Gastrocnemius medialis (tissue), 4 donors: Measurements from ENCODE around the gene CARMIL1. TPM values are rescaled to one million over a fixed set of nuclear protein-coding genes. Genes with fewer than 3 reads are reported as not detected.

ENCODE experiments used
- ATAC-seq, 2 donors: fragments of 150-250 bp; one replicate each; pipeline ENCODE4 v1.9.1; 2016
- DNase-seq, 2 donors: peaks; one replicate each; pipeline ENCODE4 v3.0.0-alpha.2; 2019
- H3K27ac ChIP-seq, 4 donors: fragments of 200-600 bp; sonication (generic); 1 replicate in 1 of 4; 2 replicates in 3 of 4; pipeline ENCODE4 v1.5.1; 2016 to 2018; ENCODE audit warnings: mild to moderate bottlenecking in 2 of 4, moderate library complexity in 1 of 4
- H3K27me3 ChIP-seq, 3 donors: fragments of 200-600 bp; sonication (generic) in 2 of 3; 1 replicate in 1 of 3; 2 replicates in 2 of 3; pipeline versions ENCODE4 v1.5.1 to v1.6.0; 2016 to 2019; ENCODE audit warnings: mild to moderate bottlenecking in 1 of 3, moderate library complexity in 1 of 3
- H3K36me3 ChIP-seq, 2 donors: fragments of 200-600 bp; sonication (generic) in 1 of 2; one replicate each; pipeline ENCODE4 v1.5.1; 2017 to 2018
- H3K4me1 ChIP-seq, 2 donors: fragments of 200-600 bp; sonication (generic) in 1 of 2; one replicate each; pipeline ENCODE4 v1.5.1; 2016 to 2017; ENCODE audit warnings: mild to moderate bottlenecking in 2 of 2
- H3K4me3 ChIP-seq, 4 donors: fragments of 200-600 bp; sonication (generic) in 3 of 4; 1 replicate in 1 of 4; 2 replicates in 3 of 4; pipeline ENCODE4 v1.5.1; 2016 to 2019; ENCODE audit warnings: mild to moderate bottlenecking in 2 of 4
- H3K9me3 ChIP-seq, 3 donors: fragments of 200-600 bp; sonication (generic) in 2 of 3; 1 replicate in 1 of 3; 2 replicates in 2 of 3; pipeline ENCODE4 v1.5.1; 2016 to 2019
- CTCF ChIP-seq, 5 experiments: fragments of 450-650 bp in 3 of 5; fragments of 200-600 bp in 2 of 5; sonication (generic) in 2 of 5; IDR thresholded peaks in 4 of 5; conservative IDR thresholded peaks in 1 of 5; 1 replicate in 4 of 5; 2 replicates in 1 of 5; pipeline ENCODE4 v1.5.1; 2016 to 2019; ENCODE audit warnings: antibody characterized with exemption in 5 of 5, mild to moderate bottlenecking in 3 of 5, moderate library complexity in 3 of 5
- POLR2A ChIP-seq, 2 donors: fragments of 450-650 bp; IDR thresholded peaks; one replicate each; pipeline ENCODE4 v1.6.1; 2017; ENCODE audit warnings: antibody characterized with exemption in 2 of 2, mild to moderate bottlenecking in 2 of 2, moderate library complexity in 2 of 2
- in situ Hi-C, 4 donors: fragments of 200-750 bp; cut with MboI; loops; one replicate each; pipeline versions ENCODE4 v1.15.0 to v1.8.0; 2017; ENCODE audit warnings: low sequenced_read_pairs in 4 of 4
- intact Hi-C: fragments of 100-400 bp; cut with DNase I; formaldehyde crosslinking; loops from one replicate; pipeline ENCODE4 v1.15.1; 2023; ENCODE audit warnings: low total_unique reads
- total RNA-seq, 4 donors: library from RNA; depleted of rRNA; stranded (reverse); fragments of >200 nt; gene quantifications; one replicate each; pipeline versions ENCODE4 v1.1.0 to v1.2.3, GENCODE V29; 2016

CARMIL1 gene
- total RNA-seq, 4 donors from 2014 or later: 0.87 to 2.1 (median 1.7) TPM

- DNase-seq (no peak), ATAC-seq (no peak)
- TF ChIP-seq CTCF (IDR thresholded peaks at IDR 0.05 in 4 of 5, conservative IDR thresholded peaks at IDR 0.05 in 1 of 5): no peak
- TF ChIP-seq POLR2A (IDR thresholded peaks at IDR 0.05): no peak
- H3K4me1 ChIP-seq: no peaks in the 10 kb centered on the region
- no peaks in the 10 kb centered on the region for H3K9me3 ChIP-seq
- H3K4me3 ChIP-seq: no peak overlapping the region
- H3K27me3 ChIP-seq: no peaks in the 10 kb centered on the region
- H3K36me3 ChIP-seq: no peaks in the 10 kb centered on the region
- no peak overlapping the region for H3K27ac ChIP-seq
- in situ Hi-C loops (no loop called here), intact Hi-C loops (no loop called here)
Observed at GRCh38 chr6:25336996-25337395, 57.8 kb downstream of the CARMIL1 start.

- H3K4me1 ChIP-seq: no peaks in the 10 kb centered on the region
- no peak overlapping the region for H3K4me3 ChIP-seq
- no peak overlapping the region for H3K27ac ChIP-seq
- TF ChIP-seq CTCF (IDR thresholded peaks at IDR 0.05 in 4 of 5, conservative IDR thresholded peaks at IDR 0.05 in 1 of 5) (no peak), POLR2A (IDR thresholded peaks at IDR 0.05) (no peak)
- in situ Hi-C loops (no loop called here), intact Hi-C loops (no loop called here)
- H3K27me3 ChIP-seq: no peaks in the 10 kb centered on the region
- H3K9me3 ChIP-seq: no peaks in the 10 kb centered on the region
- H3K36me3 ChIP-seq: no peaks in the 10 kb centered on the region
- ATAC-seq (no peak), DNase-seq (no peak)
Observed at GRCh38 chr6:25337431-25337830, 58.3 kb downstream of the CARMIL1 start.

- no peaks in the 10 kb centered on the region for H3K27me3 ChIP-seq
- no peak for ATAC-seq
- no peak overlapping the region for H3K27ac ChIP-seq
- H3K4me1 ChIP-seq: no peaks in the 10 kb centered on the region
- no peaks in the 10 kb centered on the region for H3K36me3 ChIP-seq
- intact Hi-C loops (no loop called here), in situ Hi-C loops (no loop called here)
- no peaks in the 10 kb centered on the region for H3K9me3 ChIP-seq
- DNase-seq: no peak
- no peak overlapping the region for H3K4me3 ChIP-seq
- TF ChIP-seq CTCF (IDR thresholded peaks at IDR 0.05 in 4 of 5, conservative IDR thresholded peaks at IDR 0.05 in 1 of 5) (no peak), POLR2A (IDR thresholded peaks at IDR 0.05) (no peak)
Observed at GRCh38 chr6:25340431-25341202, 61.4 kb downstream of the CARMIL1 start.

- Histone ChIP-seq H3K4me3 (no peak overlapping the region), H3K27me3 (no peaks in the 10 kb centered on the region), H3K36me3 (no peaks in the 10 kb centered on the region), H3K9me3 (no peaks in the 10 kb centered on the region), H3K4me1 (no peaks in the 10 kb centered on the region), H3K27ac (no peak overlapping the region)
- no peak for DNase-seq
- in situ Hi-C loops (no loop called here), intact Hi-C loops (no loop called here)
- no peak for TF ChIP-seq POLR2A (IDR thresholded peaks at IDR 0.05)
- TF ChIP-seq CTCF (IDR thresholded peaks at IDR 0.05 in 4 of 5, conservative IDR thresholded peaks at IDR 0.05 in 1 of 5): no peak
- no peak for ATAC-seq
Observed at GRCh38 chr6:25341203-25341552, 62.0 kb downstream of the CARMIL1 start.
